HG02678 (cell line): ENCODE measurements around the gene SCARF2.
"Not testable (repeated sequence)": the region's sequence is repeated elsewhere in the genome, so short reads cannot be mapped to it uniquely, and the experiment has no call there.

ENCODE experiments used
- ATAC-seq: cut with Tn5 transposase; IDR thresholded peaks from one replicate; pipeline ENCODE4 v1.9.1; 2021; ENCODE audit warnings: mild to moderate bottlenecking, moderate library complexity; ENCODE audit not compliant: unreplicated experiment

The SCARF2 gene

GRCh38 chr22:20395907-20396287 lies 41.7 kb downstream of the SCARF2 start:
- ATAC-seq, result no peak

- ATAC-seq, result no peak
Observed at GRCh38 chr22:20395181-20395906, 42.3 kb downstream of the SCARF2 start.

- peak; percentile 78 for ATAC-seq
Observed at GRCh38 chr22:20393705-20394476, 43.7 kb downstream of the SCARF2 start, which contains the start of gene ZNF74. TSS of gene ZNF74 (plus strand) at chr22:20394151. CDS start at chr22:20394629, 478 bp downstream.

GRCh38 chr22:20392983-20393704 lies 44.5 kb downstream of the SCARF2 start:
- ATAC-seq, result no peak

- not testable (repeated sequence) for ATAC-seq
Observed at GRCh38 chr22:20392365-20392881, 45.2 kb downstream of the SCARF2 start.

DNA sequence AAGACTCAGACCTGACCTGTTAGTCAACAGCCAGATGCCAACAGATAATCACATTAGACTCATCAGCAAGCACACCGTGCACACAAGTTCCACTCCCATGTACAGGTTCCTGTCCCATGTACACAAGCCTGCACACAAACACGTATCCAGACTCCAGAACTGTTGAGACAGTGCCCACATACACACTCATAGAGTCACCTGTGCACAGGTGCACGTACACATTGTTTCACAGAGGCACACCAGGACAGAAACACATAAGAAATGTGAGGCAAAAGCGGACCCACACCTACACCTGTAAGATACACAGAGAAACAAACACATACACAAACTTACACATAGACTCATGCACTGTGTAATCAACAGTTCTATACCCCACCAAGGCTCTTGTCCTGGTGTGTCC lies 46.4 kb downstream of the SCARF2 start:
- no peak for ATAC-seq

DNA sequence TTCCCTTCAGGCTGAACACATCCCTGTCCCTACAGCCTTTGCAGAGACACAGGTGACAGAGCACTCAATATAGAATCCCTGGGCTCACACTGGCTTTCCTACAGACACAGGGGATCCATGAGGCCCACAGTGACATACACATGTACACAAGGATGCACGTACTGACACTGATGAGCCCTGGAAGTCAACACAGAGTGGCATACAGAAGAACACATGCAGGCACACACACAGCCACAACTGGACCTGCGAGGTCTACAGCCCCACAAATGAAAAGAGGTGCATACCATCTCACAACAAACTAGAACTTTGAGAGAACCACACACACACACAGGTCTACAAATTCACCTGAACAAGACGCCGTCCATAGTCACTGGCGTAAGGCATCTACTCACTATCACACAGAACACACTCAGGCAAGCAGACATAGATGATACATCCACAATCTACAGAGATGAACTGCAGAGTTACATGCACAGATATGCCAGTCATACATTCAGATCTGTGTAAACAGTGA lies 47.2 kb downstream of the SCARF2 start:
- ATAC-seq, result no peak

DNA sequence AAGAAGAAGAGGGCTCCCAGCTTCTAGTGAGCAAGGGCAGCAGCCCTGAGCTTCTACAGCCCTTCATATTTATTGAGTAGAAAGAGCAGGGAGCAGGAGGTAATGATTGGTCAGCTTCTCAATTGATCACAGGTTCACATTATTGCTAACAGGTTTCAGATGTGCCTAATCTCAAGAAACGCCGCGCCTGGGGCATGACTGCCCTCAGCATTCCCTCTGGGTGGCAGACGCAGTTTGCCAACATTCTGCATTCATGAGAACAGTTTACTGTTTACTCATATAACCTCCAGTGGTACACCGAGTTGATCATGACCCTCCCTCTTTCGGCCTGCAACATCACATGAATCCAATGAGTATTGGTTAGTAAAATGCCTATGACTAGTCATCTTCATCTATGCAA lies 48.3 kb downstream of the SCARF2 start:
- ATAC-seq, result no peak

DNA sequence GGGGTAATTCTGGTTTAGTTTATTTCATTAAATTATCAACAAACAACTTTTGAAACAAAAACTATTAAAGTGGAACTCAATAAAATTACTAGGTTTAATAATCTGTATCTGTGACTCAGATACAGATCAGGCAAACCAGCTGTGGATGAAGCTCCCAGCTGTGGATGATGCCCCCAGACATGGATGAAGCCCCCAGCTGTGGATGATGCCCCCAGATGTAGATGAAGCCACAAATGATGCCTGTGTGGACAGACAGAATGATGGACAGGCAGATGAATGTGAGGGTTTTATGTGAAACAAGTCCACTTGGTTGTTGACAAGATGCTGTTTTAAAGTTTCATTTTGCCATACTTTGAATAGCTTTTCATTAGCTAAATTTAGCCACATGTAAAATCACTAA lies 49.4 kb downstream of the SCARF2 start:
- ATAC-seq, result no peak

DNA sequence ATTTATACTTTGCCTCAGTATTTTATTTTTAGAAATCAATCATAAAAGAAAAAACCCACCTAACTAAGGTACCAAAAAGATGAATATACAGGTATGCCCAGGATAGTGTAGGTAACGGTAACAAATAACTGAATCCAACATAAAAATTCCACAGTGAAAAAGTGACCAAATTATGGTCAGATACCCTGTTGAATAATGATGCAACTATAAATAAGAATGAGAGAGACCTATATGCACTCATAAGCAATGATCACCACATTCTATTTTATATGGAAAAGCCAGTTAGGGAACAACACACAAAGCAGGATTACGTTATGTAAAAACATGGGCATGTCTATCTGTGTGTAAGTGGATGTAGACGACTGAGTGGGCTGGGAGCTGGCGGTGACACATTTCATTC lies 50.7 kb downstream of the SCARF2 start:
- no peak for ATAC-seq

DNA sequence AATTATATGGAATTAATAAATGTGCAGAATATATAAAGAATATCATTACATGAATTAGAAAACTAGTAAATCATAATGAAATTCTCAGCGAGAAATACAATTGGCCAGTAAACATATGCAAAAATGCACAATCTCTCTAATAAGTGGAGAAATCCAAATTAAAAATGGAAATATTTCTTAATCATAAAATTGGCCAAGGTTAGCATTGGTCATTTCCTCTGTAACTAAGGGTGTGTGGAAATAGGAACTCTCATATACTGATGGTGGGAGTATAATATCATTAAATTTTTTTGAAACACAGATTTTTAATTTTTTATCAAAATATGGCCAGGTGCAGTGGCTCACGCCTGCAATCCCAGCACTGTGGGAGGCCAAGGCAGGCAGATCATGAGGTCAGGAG lies 51.3 kb downstream of the SCARF2 start:
- ATAC-seq, result no peak

GRCh38 chr22:20384865-20385264 lies 52.8 kb downstream of the SCARF2 start:
- ATAC-seq, result no peak

- no peak for ATAC-seq
Observed at GRCh38 chr22:20384171-20384570, 53.5 kb downstream of the SCARF2 start.

- ATAC-seq, result no peak
Observed at GRCh38 chr22:20383538-20383937, 54.1 kb downstream of the SCARF2 start.

DNA sequence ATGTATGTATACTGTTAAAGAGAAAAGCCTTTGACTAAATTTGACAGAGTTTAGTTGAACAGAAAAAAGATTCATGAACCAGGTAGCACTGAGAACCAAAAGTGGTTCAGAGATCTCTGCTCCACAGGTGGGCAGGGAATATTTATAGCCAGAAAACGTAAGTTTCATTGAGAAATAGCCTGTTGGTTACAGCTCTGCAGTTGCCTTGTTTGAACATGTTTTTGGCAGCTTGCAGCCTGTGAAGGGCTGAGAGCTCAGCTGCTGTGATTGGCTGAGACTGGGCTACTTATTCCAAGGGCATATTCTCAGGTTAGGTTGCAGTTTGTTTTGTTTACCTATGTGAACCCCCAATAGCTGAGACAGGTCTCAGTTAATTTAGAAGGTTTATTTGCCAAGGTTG lies 57.1 kb downstream of the SCARF2 start:
- ATAC-seq, result no peak

- not testable (repeated sequence) for ATAC-seq
Observed at GRCh38 chr22:20378684-20379083, 58.9 kb downstream of the SCARF2 start.

- no peak for ATAC-seq
Observed at GRCh38 chr22:20378110-20378509, 59.5 kb downstream of the SCARF2 start.

DNA sequence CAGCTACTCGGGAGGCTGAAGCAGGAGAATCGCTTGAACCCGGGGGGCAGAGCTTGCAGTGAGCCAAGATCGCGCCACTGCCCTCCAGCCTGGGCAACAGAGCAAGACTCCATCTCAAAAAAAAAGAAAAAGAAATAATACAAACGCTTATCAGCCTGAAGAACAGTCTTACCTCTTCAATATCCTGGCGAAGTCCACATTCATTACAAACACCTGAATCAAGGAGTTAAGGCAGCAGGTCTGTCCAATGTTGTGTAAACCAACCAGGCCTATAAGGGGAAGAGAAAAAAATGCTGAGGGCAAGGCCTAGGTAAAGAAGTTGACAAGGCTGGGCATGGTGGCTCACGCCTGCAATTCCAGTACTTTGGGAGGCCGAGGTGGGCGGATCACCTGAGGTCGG lies 60.6 kb downstream of the SCARF2 start:
- ATAC-seq, result not testable (repeated sequence)

DNA sequence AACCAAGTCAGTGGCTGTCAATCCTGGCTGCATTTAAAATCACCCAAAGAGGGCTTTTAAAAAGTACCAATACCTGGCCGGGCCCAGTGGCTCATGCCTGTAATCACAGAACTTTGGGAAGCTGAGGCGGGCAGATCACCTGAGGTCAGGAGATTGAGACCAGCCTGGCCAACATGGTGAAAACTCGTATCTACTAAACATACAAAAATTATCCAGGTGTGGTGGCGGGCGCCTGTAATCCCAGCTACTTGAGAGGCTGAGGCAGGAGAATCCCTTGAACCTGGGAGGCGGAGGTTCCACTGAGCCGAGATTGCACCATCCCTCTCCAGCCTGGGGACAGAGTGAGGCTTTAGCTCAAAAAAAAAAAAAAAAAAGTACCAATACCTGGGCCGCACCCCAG lies 61.3 kb downstream of the SCARF2 start:
- not testable (repeated sequence) for ATAC-seq
